IPS-15b (cell line): ENCODE results near the gene TBC1D22A.
"Not testable (repeated sequence)": the region's sequence is repeated elsewhere in the genome, so short reads cannot be mapped to it uniquely, and the experiment has no call there.

Experiments
- H3K27me3 ChIP-seq: one replicate; pipeline ENCODE4 v1.6.1; 2013; ENCODE audit warnings: low read length; ENCODE audit not compliant: control insufficient read depth, insufficient read depth
- H3K36me3 ChIP-seq: one replicate; pipeline ENCODE4 v1.6.1; 2013; ENCODE audit warnings: low read length; ENCODE audit not compliant: control insufficient read depth, insufficient read depth
- H3K4me1 ChIP-seq: one replicate; pipeline ENCODE4 v1.6.1; 2013; ENCODE audit warnings: mild to moderate bottlenecking, low read length; ENCODE audit not compliant: control insufficient read depth, insufficient read depth
- H3K4me3 ChIP-seq: one replicate; pipeline ENCODE4 v1.5.1; 2013; ENCODE audit warnings: low read depth, low read length
- H3K9ac ChIP-seq: one replicate; pipeline ENCODE4 v1.6.1; 2013; ENCODE audit warnings: low read depth, mild to moderate bottlenecking, low read length
- H3K9me3 ChIP-seq: one replicate; pipeline ENCODE4 v1.6.1; 2013; ENCODE audit warnings: mild to moderate bottlenecking, low read length; ENCODE audit not compliant: control insufficient read depth, insufficient read depth

The TBC1D22A gene

GRCh38 chr22:47139013-47139789, 376.8 kb downstream of the TBC1D22A start:
- no peaks in the 10 kb centered on the region for H3K27me3 ChIP-seq
- H3K4me1 ChIP-seq = no peaks in the 10 kb centered on the region
- no peak overlapping the region for H3K4me3 ChIP-seq
- H3K9ac ChIP-seq = no peak overlapping the region
- H3K36me3 ChIP-seq = peaks cover 3% of the 10 kb centered on the region
- no peaks in the 10 kb centered on the region for H3K9me3 ChIP-seq

GRCh38 chr22:47139790-47140119, 377.3 kb downstream of the TBC1D22A start:
- no peak overlapping the region for H3K9ac ChIP-seq
- peaks cover 3% of the 10 kb centered on the region for H3K36me3 ChIP-seq
- H3K4me1 ChIP-seq = no peaks in the 10 kb centered on the region
- H3K9me3 ChIP-seq = no peaks in the 10 kb centered on the region
- no peaks in the 10 kb centered on the region for H3K27me3 ChIP-seq
- no peak overlapping the region for H3K4me3 ChIP-seq

- not testable (repeated sequence) for H3K36me3 ChIP-seq, H3K9me3 ChIP-seq, H3K4me3 ChIP-seq, H3K9ac ChIP-seq, H3K4me1 ChIP-seq, H3K27me3 ChIP-seq
Observed at GRCh38 chr22:47140975-47141374, 378.5 kb downstream of the TBC1D22A start.

- Histone ChIP-seq H3K27me3 (no peaks in the 10 kb centered on the region), H3K9me3 (no peaks in the 10 kb centered on the region), H3K36me3 (no peaks in the 10 kb centered on the region), H3K9ac (no peak overlapping the region), H3K4me1 (no peaks in the 10 kb centered on the region), H3K4me3 (no peak overlapping the region)
Observed at GRCh38 chr22:47142427-47143046, 380.1 kb downstream of the TBC1D22A start.

GRCh38 chr22:47143249-47143938, 380.9 kb downstream of the TBC1D22A start:
- Histone ChIP-seq H3K9ac (no peak overlapping the region), H3K27me3 (no peaks in the 10 kb centered on the region), H3K4me1 (no peaks in the 10 kb centered on the region), H3K4me3 (no peak overlapping the region), H3K36me3 (no peaks in the 10 kb centered on the region), H3K9me3 (no peaks in the 10 kb centered on the region)

GRCh38 chr22:47144076-47144765, 381.8 kb downstream of the TBC1D22A start:
- no peaks in the 10 kb centered on the region for H3K27me3 ChIP-seq
- no peaks in the 10 kb centered on the region for H3K4me1 ChIP-seq
- H3K9me3 ChIP-seq = no peaks in the 10 kb centered on the region
- H3K4me3 ChIP-seq = no peak overlapping the region
- no peak overlapping the region for H3K9ac ChIP-seq
- H3K36me3 ChIP-seq = no peaks in the 10 kb centered on the region

- H3K27me3 ChIP-seq = no peaks in the 10 kb centered on the region
- H3K9ac ChIP-seq = no peak overlapping the region
- no peaks in the 10 kb centered on the region for H3K36me3 ChIP-seq
- H3K4me3 ChIP-seq = no peak overlapping the region
- H3K4me1 ChIP-seq = no peaks in the 10 kb centered on the region
- no peaks in the 10 kb centered on the region for H3K9me3 ChIP-seq
Observed at GRCh38 chr22:47144791-47145425, 382.5 kb downstream of the TBC1D22A start.

GRCh38 chr22:47145883-47146282, 383.4 kb downstream of the TBC1D22A start:
- Histone ChIP-seq H3K4me1 (no peaks in the 10 kb centered on the region), H3K4me3 (no peak overlapping the region), H3K27me3 (no peaks in the 10 kb centered on the region), H3K36me3 (no peaks in the 10 kb centered on the region), H3K9ac (no peak overlapping the region), H3K9me3 (no peaks in the 10 kb centered on the region)

- no peaks in the 10 kb centered on the region for H3K9me3 ChIP-seq
- H3K27me3 ChIP-seq = no peaks in the 10 kb centered on the region
- H3K9ac ChIP-seq = no peak overlapping the region
- H3K4me1 ChIP-seq = no peaks in the 10 kb centered on the region
- H3K36me3 ChIP-seq = no peaks in the 10 kb centered on the region
- no peak overlapping the region for H3K4me3 ChIP-seq
Observed at GRCh38 chr22:47146391-47146790, 383.9 kb downstream of the TBC1D22A start.

- H3K9ac ChIP-seq = no peak overlapping the region
- H3K27me3 ChIP-seq = no peaks in the 10 kb centered on the region
- H3K4me3 ChIP-seq = no peak overlapping the region
- no peaks in the 10 kb centered on the region for H3K36me3 ChIP-seq
- H3K4me1 ChIP-seq = no peaks in the 10 kb centered on the region
- no peaks in the 10 kb centered on the region for H3K9me3 ChIP-seq
Observed at GRCh38 chr22:47146941-47147340, 384.5 kb downstream of the TBC1D22A start.

GRCh38 chr22:47147572-47147971, 385.1 kb downstream of the TBC1D22A start:
- Histone ChIP-seq H3K4me3 (no peak overlapping the region), H3K4me1 (no peaks in the 10 kb centered on the region), H3K27me3 (no peaks in the 10 kb centered on the region)

More at GRCh38 chr22:47147572-47147971, 385.1 kb downstream of the TBC1D22A start:
- no peak overlapping the region for H3K9ac ChIP-seq
- no peaks in the 10 kb centered on the region for H3K9me3 ChIP-seq
- H3K36me3 ChIP-seq = no peaks in the 10 kb centered on the region
